Gastroesophageal sphincter (tissue), 4 donors: ENCODE results near the gene AUTS2. TPM values are rescaled to one million over a fixed set of nuclear protein-coding genes. Genes with fewer than 3 reads are reported as not detected.

Experiments used
- ATAC-seq: fragments of 150-250 bp; one replicate; pipeline ENCODE4 v1.9.1; 2016; ENCODE audit warnings: mild to moderate bottlenecking, moderate library complexity
- H3K27ac ChIP-seq, 4 donors: fragments of 200-600 bp; sonication (generic) in 3 of 4; 1 replicate in 3 of 4; 2 replicates in 1 of 4; pipeline ENCODE4 v1.5.1; 2016 to 2019
- H3K27me3 ChIP-seq: fragments of 200-600 bp; sonication (generic); one replicate; pipeline ENCODE4 v1.5.1; 2019
- H3K36me3 ChIP-seq, 2 donors: fragments of 200-600 bp; sonication (generic); one replicate each; pipeline ENCODE4 v1.5.1; 2019; ENCODE audit warnings: control low read depth in 1 of 2
- H3K4me1 ChIP-seq, 3 donors: fragments of 200-600 bp; sonication (generic); 1 replicate in 2 of 3; 2 replicates in 1 of 3; pipeline ENCODE4 v1.5.1; 2016 to 2019; ENCODE audit warnings: control low read depth in 2 of 3
- H3K4me3 ChIP-seq, 2 donors: fragments of 200-600 bp; sonication (generic); one replicate each; pipeline ENCODE4 v1.5.1; 2019; ENCODE audit warnings: mild to moderate bottlenecking in 1 of 2, moderate library complexity in 1 of 2
- H3K9me3 ChIP-seq, 3 donors: fragments of 200-600 bp; sonication (generic); one replicate each; pipeline ENCODE4 v1.5.1; 2017 to 2019; ENCODE audit warnings: control low read depth in 2 of 3
- EP300 ChIP-seq: sonication (generic); formaldehyde crosslinking; IDR thresholded peaks from one replicate; pipeline ENCODE4 v1.6.1; 2017; ENCODE audit warnings: antibody characterized with exemption, mild to moderate bottlenecking
- POLR2A ChIP-seq, 2 donors: fragments of 450-650 bp; IDR thresholded peaks; one replicate each; pipeline ENCODE4 v1.6.1; 2017; ENCODE audit warnings: antibody characterized with exemption in 2 of 2, mild to moderate bottlenecking in 2 of 2, moderate library complexity in 1 of 2
- POLR2AphosphoS5 ChIP-seq: sonication (generic); formaldehyde crosslinking; IDR thresholded peaks from one replicate; pipeline ENCODE4 v1.6.1; 2017; ENCODE audit warnings: antibody characterized with exemption
- WGBS, 2 donors: methylation state at CpG; one replicate each; pipeline ENCODE4 v1.1.5; 2018; ENCODE audit warnings: low coverage in 1 of 2; 5-methylcytosine and 5-hydroxymethylcytosine counted together
- total RNA-seq, 4 donors: library from RNA; depleted of rRNA; stranded (reverse); fragments of >200 nt; gene quantifications; one replicate each; pipeline ENCODE4 v1.1.0, GENCODE V29; 2016
- TF ChIP-seq, protein P1 (sequence below), 4 experiments: fragments of 200-600 bp in 2 of 4; fragments of 450-650 bp in 2 of 4; sonication (generic) in 1 of 4; IDR thresholded peaks; one replicate each; pipeline ENCODE4 v1.5.1; 2017 to 2019; ENCODE audit warnings: antibody characterized with exemption in 4 of 4, mild to moderate bottlenecking in 2 of 4, moderate library complexity in 2 of 4

Gene AUTS2
- total RNA-seq, 4 donors from 2014 or later: 12.2 to 48.7 (median 44.1) TPM

DNA sequence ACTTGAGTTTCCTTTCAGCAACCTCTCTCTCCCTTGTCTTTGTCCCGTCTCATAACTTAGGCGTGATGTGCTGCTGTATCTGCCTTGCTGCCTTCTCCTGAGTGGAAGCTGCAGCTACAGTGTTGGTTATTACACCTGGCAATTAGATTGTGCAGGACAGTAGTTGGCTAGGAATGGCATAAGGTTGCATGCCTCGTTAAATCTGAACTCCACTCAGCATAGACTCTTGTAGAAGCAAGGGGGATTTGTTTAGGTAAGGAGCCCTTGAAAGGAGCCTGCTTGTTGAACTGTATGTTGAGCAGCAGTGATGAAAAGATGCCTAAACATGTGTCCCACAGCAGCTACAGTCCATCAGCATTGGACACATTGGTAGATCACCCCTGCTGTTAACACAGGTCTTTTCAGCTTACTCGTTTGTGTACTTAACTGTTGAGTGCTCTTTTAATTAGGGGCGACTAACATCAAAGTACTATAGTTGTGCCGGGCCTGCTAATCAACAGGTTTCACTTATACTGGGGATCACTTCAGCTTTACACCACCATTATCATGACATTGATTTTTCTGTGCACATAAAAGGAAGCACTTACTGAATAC is 225.0 kb downstream of the AUTS2 start:
- 94 to 100% methylated on average over 3 to 4 of the region's 6 CpGs for WGBS, 2 donors
- ATAC-seq: no peak
- H3K36me3 ChIP-seq: no peaks in the 10 kb centered on the region
- H3K9me3 ChIP-seq: no peaks in the 10 kb centered on the region
- no peak for TF ChIP-seq POLR2A (IDR thresholded peaks at IDR 0.05)
- no peak for TF ChIP-seq EP300
- TF ChIP-seq, protein P1, sequence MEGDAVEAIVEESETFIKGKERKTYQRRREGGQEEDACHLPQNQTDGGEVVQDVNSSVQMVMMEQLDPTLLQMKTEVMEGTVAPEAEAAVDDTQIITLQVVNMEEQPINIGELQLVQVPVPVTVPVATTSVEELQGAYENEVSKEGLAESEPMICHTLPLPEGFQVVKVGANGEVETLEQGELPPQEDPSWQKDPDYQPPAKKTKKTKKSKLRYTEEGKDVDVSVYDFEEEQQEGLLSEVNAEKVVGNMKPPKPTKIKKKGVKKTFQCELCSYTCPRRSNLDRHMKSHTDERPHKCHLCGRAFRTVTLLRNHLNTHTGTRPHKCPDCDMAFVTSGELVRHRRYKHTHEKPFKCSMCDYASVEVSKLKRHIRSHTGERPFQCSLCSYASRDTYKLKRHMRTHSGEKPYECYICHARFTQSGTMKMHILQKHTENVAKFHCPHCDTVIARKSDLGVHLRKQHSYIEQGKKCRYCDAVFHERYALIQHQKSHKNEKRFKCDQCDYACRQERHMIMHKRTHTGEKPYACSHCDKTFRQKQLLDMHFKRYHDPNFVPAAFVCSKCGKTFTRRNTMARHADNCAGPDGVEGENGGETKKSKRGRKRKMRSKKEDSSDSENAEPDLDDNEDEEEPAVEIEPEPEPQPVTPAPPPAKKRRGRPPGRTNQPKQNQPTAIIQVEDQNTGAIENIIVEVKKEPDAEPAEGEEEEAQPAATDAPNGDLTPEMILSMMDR (IDR thresholded peaks at IDR 0.05): no peak
- no peak for TF ChIP-seq POLR2AphosphoS5
- no peaks in the 10 kb centered on the region for H3K27me3 ChIP-seq
- H3K27ac ChIP-seq: no peak overlapping the region
- peaks cover 3 to 59% (median 26%) of the 10 kb centered on the region in 3 donors for H3K4me1 ChIP-seq
- H3K4me3 ChIP-seq: no peak overlapping the region

DNA sequence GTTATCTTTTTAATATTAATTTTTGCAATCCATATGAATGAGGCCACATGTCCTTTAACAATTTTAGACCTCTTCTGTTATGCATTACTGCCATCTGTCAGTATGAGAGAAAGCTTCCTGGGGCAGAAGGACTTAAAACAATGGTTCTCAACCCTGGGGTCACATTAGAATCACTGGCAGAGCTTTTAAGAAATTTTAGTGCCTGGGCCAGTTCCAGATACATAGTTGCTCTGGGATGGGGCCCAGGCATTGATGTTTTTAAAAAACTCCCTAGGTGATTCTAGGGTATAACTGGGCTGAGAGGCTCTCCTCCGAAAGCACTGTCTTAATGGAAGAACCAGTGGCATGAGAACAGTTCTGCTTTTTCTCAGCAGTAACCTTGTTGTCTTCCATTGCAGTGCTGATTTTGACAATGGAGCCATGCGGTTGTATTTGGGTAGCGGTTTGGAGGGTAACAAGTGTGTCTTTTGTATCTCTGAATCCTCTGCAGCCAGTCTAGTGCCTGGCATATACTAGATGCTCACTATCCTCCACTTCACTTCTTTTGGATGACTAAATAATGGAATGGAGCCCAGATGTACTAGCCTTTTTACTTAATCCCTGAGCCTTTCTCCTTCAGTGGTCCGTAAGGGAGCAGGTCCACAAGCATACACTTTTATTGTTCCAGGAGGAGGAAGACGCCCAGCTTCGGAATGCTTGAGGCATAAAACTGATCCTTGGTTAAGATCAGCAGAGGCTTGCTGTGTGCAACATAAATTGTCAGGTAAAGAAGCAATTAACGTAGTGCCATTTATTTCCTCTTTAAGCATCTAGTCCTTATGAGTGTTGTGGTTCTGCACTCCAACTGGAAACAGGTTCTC is 227.1 kb downstream of the AUTS2 start:
- Histone ChIP-seq H3K4me3 (no peak overlapping the region), H3K27me3 (no peaks in the 10 kb centered on the region), H3K36me3 (no peaks in the 10 kb centered on the region), H3K4me1 (peaks cover 3 to 43% (median 15%) of the 10 kb centered on the region in 3 donors), H3K27ac (no peak overlapping the region), H3K9me3 (no peaks in the 10 kb centered on the region)
- ATAC-seq: no peak
- TF ChIP-seq, protein P1 (IDR thresholded peaks at IDR 0.05): peak in 1 of 4 experiments; percentile 12
- TF ChIP-seq POLR2AphosphoS5: no peak
- 77 to 90% methylated on average over 5 to 7 of the region's 7 CpGs for WGBS, 2 donors

DNA sequence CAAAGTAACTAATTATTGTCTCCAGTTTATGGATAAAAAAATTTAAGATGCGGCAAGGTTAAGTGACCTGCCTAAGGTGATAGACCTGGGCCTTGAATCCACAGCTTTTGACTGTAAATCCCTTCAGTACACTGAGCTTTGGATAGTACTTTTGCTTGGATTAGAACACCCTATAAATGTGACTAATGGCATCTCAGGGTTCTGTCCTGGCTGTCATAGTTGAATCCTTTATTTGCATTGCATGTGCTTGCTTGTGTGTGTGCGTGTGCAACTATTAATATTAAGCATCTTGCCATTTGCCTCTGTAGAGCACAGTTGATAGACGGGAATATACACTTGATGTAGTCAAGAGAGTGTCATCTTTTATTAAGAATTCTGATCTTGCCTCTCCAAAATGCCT is 228.0 kb downstream of the AUTS2 start:
- no peak for ATAC-seq
- Histone ChIP-seq H3K4me1 (peaks cover 3 to 47% (median 15%) of the 10 kb centered on the region in 3 donors), H3K9me3 (no peaks in the 10 kb centered on the region), H3K27ac (no peak overlapping the region), H3K27me3 (no peaks in the 10 kb centered on the region), H3K36me3 (no peaks in the 10 kb centered on the region), H3K4me3 (no peak overlapping the region)
- TF ChIP-seq, protein P1 (IDR thresholded peaks at IDR 0.05): no peak
- TF ChIP-seq EP300 (no peak), POLR2AphosphoS5 (no peak), POLR2A (IDR thresholded peaks at IDR 0.05) (no peak)
- 77 to 97% methylated on average over 2 to 3 of the region's 3 CpGs for WGBS, 2 donors

DNA sequence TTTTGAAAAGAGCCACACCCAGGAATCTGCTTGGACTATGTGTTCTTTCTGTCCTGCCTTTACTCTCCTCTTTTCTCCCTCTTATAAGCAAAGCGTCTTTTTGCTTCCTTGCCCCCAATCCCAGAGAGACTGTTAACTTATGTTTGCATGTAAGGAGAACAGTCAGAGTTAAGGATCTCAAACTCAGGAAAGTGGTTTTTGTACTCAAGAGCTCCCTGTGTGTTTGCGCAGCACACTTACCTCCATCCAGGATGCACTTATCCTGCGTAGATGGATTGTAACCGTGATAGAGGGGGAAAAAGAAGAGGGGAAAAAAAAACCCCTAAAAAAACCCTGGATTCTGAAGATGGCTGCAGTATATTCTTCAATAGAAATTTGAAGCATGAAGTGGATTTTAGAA is 228.9 kb downstream of the AUTS2 start:
- Histone ChIP-seq H3K9me3 (no peaks in the 10 kb centered on the region), H3K4me1 (peaks cover 3 to 44% (median 15%) of the 10 kb centered on the region in 3 donors), H3K36me3 (no peaks in the 10 kb centered on the region), H3K27me3 (no peaks in the 10 kb centered on the region), H3K4me3 (no peak overlapping the region), H3K27ac (no peak overlapping the region)
- 88 to 100% methylated on average over 1 to 3 of the region's 4 CpGs for WGBS, 2 donors
- no peak for ATAC-seq
- TF ChIP-seq, protein P1 (IDR thresholded peaks at IDR 0.05): no peak
- TF ChIP-seq POLR2AphosphoS5 (no peak), POLR2A (IDR thresholded peaks at IDR 0.05) (no peak), EP300 (no peak)

DNA sequence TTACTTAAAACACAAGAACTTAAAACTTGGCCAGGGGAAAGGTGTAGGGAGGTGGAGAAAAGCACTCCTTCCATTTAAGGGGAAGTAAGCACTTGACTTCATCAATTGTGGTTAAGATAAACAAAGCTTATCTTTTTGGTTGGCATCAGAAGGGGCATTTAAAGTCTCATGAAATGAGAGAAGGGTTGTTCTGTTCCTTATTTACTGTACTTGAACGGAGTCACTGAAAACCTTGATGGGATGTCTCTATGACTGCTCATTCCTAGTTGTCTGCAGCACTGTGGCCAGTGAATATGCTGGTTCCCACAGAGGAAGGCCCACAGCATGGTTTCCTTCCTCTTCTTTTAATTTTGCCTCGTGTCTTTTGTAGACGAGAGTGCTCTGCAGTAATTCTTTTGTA is 229.3 kb downstream of the AUTS2 start:
- WGBS, 2 donors: 58 to 100% methylated on average over 1 to 2 of the region's 3 CpGs
- H3K27me3 ChIP-seq: no peaks in the 10 kb centered on the region
- TF ChIP-seq, protein P1 (IDR thresholded peaks at IDR 0.05): no peak
- TF ChIP-seq POLR2A (IDR thresholded peaks at IDR 0.05) (no peak), EP300 (no peak), POLR2AphosphoS5 (no peak)
- H3K4me3 ChIP-seq: no peak overlapping the region
- H3K27ac ChIP-seq: no peak overlapping the region
- no peak for ATAC-seq
- H3K4me1 ChIP-seq: peaks cover 3 to 40% (median 13%) of the 10 kb centered on the region in 3 donors
- H3K9me3 ChIP-seq: no peaks in the 10 kb centered on the region
- no peaks in the 10 kb centered on the region for H3K36me3 ChIP-seq
